ENCODE results near the gene FAM124A. TPM values are rescaled to one million over a fixed set of nuclear protein-coding genes. Genes with fewer than 3 reads are reported as not detected.
"Not testable (repeated sequence)": the region's sequence is repeated elsewhere in the genome, so short reads cannot be mapped to it uniquely, and the experiment has no call there.

Gene FAM124A
- polyA plus RNA-seq, 3 donors: 0.03 to 0.20 (median 0.13) TPM

- no peaks in the 10 kb centered on the region for H4K20me1 ChIP-seq (ENCODE audit: insufficient read depth, low read length)
- H3K36me3 Mint-ChIP-seq: no peaks in the 10 kb centered on the region
- peak overlapping the region; percentile 37 for H3K4me2 ChIP-seq (replicated peaks; ENCODE audit: extremely low read depth, low read length, poor library complexity, severe bottlenecking)
- peaks cover 2% of the 10 kb centered on the region for H3K4me1 Mint-ChIP-seq
- intact Hi-C loops (cut with micrococcal nuclease): loop anchor here (1.0 to 2.0 kb wide), 2 partner anchors 161 to 162 kb away; no protein-coding TSS in a partner anchor
- no peaks in the 10 kb centered on the region for H3K36me3 ChIP-seq (replicated peaks in 1 of 2; ENCODE audit: control insufficient read depth in 1 of 2, insufficient read depth in 2 of 2, low read length in 2 of 2)
- H3K9me3 Mint-ChIP-seq: no peaks in the 10 kb centered on the region
- peak; percentile 52 to 65 (median 55) for DNase-seq
- no peak overlapping the region for H3K27ac ChIP-seq (ENCODE audit: low read depth in 1 of 2, low read length in 2 of 2)
- no peaks in the 10 kb centered on the region for H3K4me1 ChIP-seq (ENCODE audit: control insufficient read depth in 1 of 2, insufficient read depth in 2 of 2, low read length in 2 of 2)
- H3K4me3 ChIP-seq (replicated peaks in 1 of 3; ENCODE audit: low read depth in 2 of 3, low read length in 3 of 3): no peak overlapping the region
- TF ChIP-seq, protein P1, sequence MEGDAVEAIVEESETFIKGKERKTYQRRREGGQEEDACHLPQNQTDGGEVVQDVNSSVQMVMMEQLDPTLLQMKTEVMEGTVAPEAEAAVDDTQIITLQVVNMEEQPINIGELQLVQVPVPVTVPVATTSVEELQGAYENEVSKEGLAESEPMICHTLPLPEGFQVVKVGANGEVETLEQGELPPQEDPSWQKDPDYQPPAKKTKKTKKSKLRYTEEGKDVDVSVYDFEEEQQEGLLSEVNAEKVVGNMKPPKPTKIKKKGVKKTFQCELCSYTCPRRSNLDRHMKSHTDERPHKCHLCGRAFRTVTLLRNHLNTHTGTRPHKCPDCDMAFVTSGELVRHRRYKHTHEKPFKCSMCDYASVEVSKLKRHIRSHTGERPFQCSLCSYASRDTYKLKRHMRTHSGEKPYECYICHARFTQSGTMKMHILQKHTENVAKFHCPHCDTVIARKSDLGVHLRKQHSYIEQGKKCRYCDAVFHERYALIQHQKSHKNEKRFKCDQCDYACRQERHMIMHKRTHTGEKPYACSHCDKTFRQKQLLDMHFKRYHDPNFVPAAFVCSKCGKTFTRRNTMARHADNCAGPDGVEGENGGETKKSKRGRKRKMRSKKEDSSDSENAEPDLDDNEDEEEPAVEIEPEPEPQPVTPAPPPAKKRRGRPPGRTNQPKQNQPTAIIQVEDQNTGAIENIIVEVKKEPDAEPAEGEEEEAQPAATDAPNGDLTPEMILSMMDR (IDR thresholded peaks at IDR 0.05): peak; percentile 93
- peak overlapping the region in 1 of 2 donors; percentile 55 for H3K4me3 Mint-ChIP-seq
- no peak overlapping the region for H3K27ac Mint-ChIP-seq
- no peaks in the 10 kb centered on the region for H3K9me3 ChIP-seq (replicated peaks in 1 of 2; ENCODE audit: control insufficient read depth in 1 of 2, insufficient read depth in 1 of 2, low read length in 2 of 2)
- H3K27me3 ChIP-seq (ENCODE audit: control insufficient read depth in 2 of 2, insufficient read depth in 2 of 2, low read length in 2 of 2): no peaks in the 10 kb centered on the region
- peaks cover 2 to 5% (median 3%) of the 10 kb centered on the region in 3 donors for H3K27me3 Mint-ChIP-seq (ENCODE audit: low read depth in 3 of 3)
- no peaks in the 10 kb centered on the region for H3K79me2 ChIP-seq (ENCODE audit: insufficient read depth, low read length)
- peak overlapping the region; percentile 52 for H2AFZ ChIP-seq (ENCODE audit: insufficient read depth, low read depth, low read length, poor library complexity, severe bottlenecking)
- 69% methylated on average over 8 of the region's 13 CpGs for WGBS (ENCODE audit: insufficient coverage)
- no peak overlapping the region for H3K9ac ChIP-seq (ENCODE audit: insufficient read depth, low read length, poor library complexity, severe bottlenecking)
Measured at GRCh38 chr13:51286135-51287002, 64.2 kb downstream of the FAM124A start.

- Mint-ChIP-seq H3K36me3 (no peaks in the 10 kb centered on the region), H3K27ac (no peak overlapping the region), H3K9me3 (no peaks in the 10 kb centered on the region), H3K4me3 (no peak overlapping the region), H3K4me1 (peaks cover 2% of the 10 kb centered on the region), H3K27me3 (ENCODE audit: low read depth in 3 of 3) (peaks cover 2 to 5% (median 3%) of the 10 kb centered on the region in 3 donors)
- no peaks in the 10 kb centered on the region for H3K27me3 ChIP-seq (ENCODE audit: control insufficient read depth in 2 of 2, insufficient read depth in 2 of 2, low read length in 2 of 2)
- no peak overlapping the region for H3K4me2 ChIP-seq (replicated peaks; ENCODE audit: extremely low read depth, low read length, poor library complexity, severe bottlenecking)
- H2AFZ ChIP-seq (ENCODE audit: insufficient read depth, low read depth, low read length, poor library complexity, severe bottlenecking): no peak overlapping the region
- H3K4me1 ChIP-seq (ENCODE audit: control insufficient read depth in 1 of 2, insufficient read depth in 2 of 2, low read length in 2 of 2): no peaks in the 10 kb centered on the region
- no peak overlapping the region for H3K27ac ChIP-seq (ENCODE audit: low read depth in 1 of 2, low read length in 2 of 2)
- DNase-seq: no peak
- no peaks in the 10 kb centered on the region for H4K20me1 ChIP-seq (ENCODE audit: insufficient read depth, low read length)
- H3K79me2 ChIP-seq (ENCODE audit: insufficient read depth, low read length): no peaks in the 10 kb centered on the region
- no peak overlapping the region for H3K4me3 ChIP-seq (replicated peaks in 1 of 3; ENCODE audit: low read depth in 2 of 3, low read length in 3 of 3)
- no peak overlapping the region for H3K9ac ChIP-seq (ENCODE audit: insufficient read depth, low read length, poor library complexity, severe bottlenecking)
- no peaks in the 10 kb centered on the region for H3K9me3 ChIP-seq (replicated peaks in 1 of 2; ENCODE audit: control insufficient read depth in 1 of 2, insufficient read depth in 1 of 2, low read length in 2 of 2)
- intact Hi-C loops (cut with micrococcal nuclease): loop anchor here in 1 of 2 donors (2.0 kb wide), 1 partner anchor 163 kb away; no protein-coding TSS in a partner anchor
- no peaks in the 10 kb centered on the region for H3K36me3 ChIP-seq (replicated peaks in 1 of 2; ENCODE audit: control insufficient read depth in 1 of 2, insufficient read depth in 2 of 2, low read length in 2 of 2)
- TF ChIP-seq, protein P1 (IDR thresholded peaks at IDR 0.05): no peak
- WGBS (ENCODE audit: insufficient coverage): 100% methylated on average over 2 of the region's 4 CpGs
Measured at GRCh38 chr13:51287758-51288157, 65.6 kb downstream of the FAM124A start.

DNA sequence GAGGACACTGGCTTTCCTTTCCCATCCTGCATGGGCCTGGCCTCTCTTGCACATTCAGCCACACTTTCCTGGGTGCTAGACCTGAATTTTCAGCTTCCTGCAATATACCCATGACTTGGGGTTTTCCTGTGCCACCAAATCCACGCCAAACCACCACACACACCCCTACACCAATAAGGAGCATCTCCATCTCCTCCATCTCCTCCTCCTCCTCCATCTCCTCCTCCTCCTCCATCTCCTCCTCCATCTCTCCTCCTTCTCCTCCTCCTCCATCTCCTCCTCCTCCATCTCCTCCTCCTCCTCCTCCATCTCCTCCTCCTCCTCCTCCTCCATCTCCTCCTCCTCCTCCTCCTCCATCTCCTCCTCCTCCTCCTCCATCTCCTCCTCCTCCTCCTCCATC, 66.1 kb downstream of the FAM124A start:
- H3K27me3 Mint-ChIP-seq (ENCODE audit: low read depth in 3 of 3); H3K4me2 ChIP-seq (replicated peaks; ENCODE audit: extremely low read depth, low read length, poor library complexity, severe bottlenecking); H3K9me3 Mint-ChIP-seq; intact Hi-C loops (cut with micrococcal nuclease); DNase-seq; H3K36me3 ChIP-seq (replicated peaks in 1 of 2; ENCODE audit: control insufficient read depth in 1 of 2, insufficient read depth in 2 of 2, low read length in 2 of 2); H3K27me3 ChIP-seq (ENCODE audit: control insufficient read depth in 2 of 2, insufficient read depth in 2 of 2, low read length in 2 of 2); H3K27ac ChIP-seq (ENCODE audit: low read depth in 1 of 2, low read length in 2 of 2); H3K27ac Mint-ChIP-seq; H3K4me1 Mint-ChIP-seq; H3K9me3 ChIP-seq (replicated peaks in 1 of 2; ENCODE audit: control insufficient read depth in 1 of 2, insufficient read depth in 1 of 2, low read length in 2 of 2); H3K9ac ChIP-seq (ENCODE audit: insufficient read depth, low read length, poor library complexity, severe bottlenecking); H3K4me1 ChIP-seq (ENCODE audit: control insufficient read depth in 1 of 2, insufficient read depth in 2 of 2, low read length in 2 of 2); H3K4me3 ChIP-seq (replicated peaks in 1 of 3; ENCODE audit: low read depth in 2 of 3, low read length in 3 of 3); H4K20me1 ChIP-seq (ENCODE audit: insufficient read depth, low read length); H3K36me3 Mint-ChIP-seq; H3K79me2 ChIP-seq (ENCODE audit: insufficient read depth, low read length); H3K4me3 Mint-ChIP-seq; H2AFZ ChIP-seq (ENCODE audit: insufficient read depth, low read depth, low read length, poor library complexity, severe bottlenecking): not testable (repeated sequence)
- WGBS (ENCODE audit: insufficient coverage): 56% methylated on average over 1 of the region's 1 CpG

Measured in CD14-positive monocyte (primary cell).